GM13977 (cell line): ENCODE measurements around the gene ABO.

Experiments used
- DNase-seq: peaks from one replicate; pipeline ENCODE4 v3.0.0; 2012; ENCODE audit warnings: low spot score
- CTCF ChIP-seq: IDR thresholded peaks from 2 replicates; pipeline ENCODE4 v1.5.1; 2012; ENCODE audit warnings: mild to moderate bottlenecking, control low read depth; ENCODE audit not compliant: insufficient read depth; ENCODE audit errors: extremely low read depth, missing control alignments
- in situ Hi-C: fragments of 300-500 bp; cut with MboI; formaldehyde crosslinking; loops from one replicate; pipeline ENCODE4 v1.12.0; 2022; ENCODE audit warnings: low sequenced_read_pairs, low pct_unique_long_range_greater_than_20kb, mixed read lengths, inconsistent platforms; ENCODE audit not compliant: unreplicated experiment

ABO gene

GRCh38 chr9:133315997-133316396 lies 41.0 kb upstream of the ABO start:
- TF ChIP-seq CTCF = no peak
- in situ Hi-C loops = no loop called here
- DNase-seq = no peak

- in situ Hi-C loops = no loop called here
- no peak for TF ChIP-seq CTCF
- DNase-seq = no peak
Observed at GRCh38 chr9:133309608-133310007, 34.6 kb upstream of the ABO start.

GRCh38 chr9:133307301-133307700 lies 32.3 kb upstream of the ABO start:
- no peak for DNase-seq
- no peak for TF ChIP-seq CTCF
- in situ Hi-C loops = no loop called here

GRCh38 chr9:133306242-133307204 lies 31.5 kb upstream of the ABO start:
- TF ChIP-seq CTCF = no peak
- no peak for DNase-seq
- in situ Hi-C loops = no loop called here

- DNase-seq = no peak
- no peak for TF ChIP-seq CTCF
- in situ Hi-C loops = no loop called here
Observed at GRCh38 chr9:133305731-133306130, 30.7 kb upstream of the ABO start.

- in situ Hi-C loops = no loop called here
- TF ChIP-seq CTCF = no peak
- no peak for DNase-seq
Observed at GRCh38 chr9:133304477-133305377, 29.7 kb upstream of the ABO start.
